Effector memory CD8-positive, alpha-beta T cell (primary cell): ENCODE data around the gene PTPN7.

Experiments
- ATAC-seq: fragments of 150-1000 bp; cut with Tn5 transposase; replicated peaks from 2 replicates; pipeline ENCODE4 v1.10.0; 2021; ENCODE audit warnings: mild to moderate bottlenecking, moderate library complexity
- DNase-seq, 3 experiments: peaks; one replicate each; pipeline ENCODE4 v3.0.0; 2021
- H3K27ac Mint-ChIP-seq, 2 donors: one replicate each; pipeline ENCODE4 v1.8.0; 2022; ENCODE audit warnings: mild to moderate bottlenecking in 2 of 2, mixed read lengths in 2 of 2, moderate library complexity in 2 of 2
- H3K27me3 Mint-ChIP-seq, 2 donors: one replicate each; pipeline ENCODE4 v1.8.0; 2022; ENCODE audit warnings: mixed read lengths in 2 of 2
- H3K36me3 Mint-ChIP-seq: one replicate; pipeline ENCODE4 v1.8.0; 2022; ENCODE audit warnings: mild to moderate bottlenecking, moderate library complexity, mixed read lengths; ENCODE audit not compliant: insufficient read depth
- H3K4me1 Mint-ChIP-seq, 2 donors: one replicate each; pipeline ENCODE4 v1.8.0; 2022; ENCODE audit warnings: low read depth in 2 of 2, mixed read lengths in 2 of 2
- H3K4me3 Mint-ChIP-seq, 2 donors: one replicate each; pipeline ENCODE4 v1.8.0; 2022; ENCODE audit warnings: mild to moderate bottlenecking in 2 of 2, mixed read lengths in 2 of 2, moderate library complexity in 2 of 2
- H3K9me3 Mint-ChIP-seq, 2 donors: one replicate each; pipeline ENCODE4 v1.8.0; 2022; ENCODE audit warnings: mixed read lengths in 2 of 2

Gene PTPN7

DNA sequence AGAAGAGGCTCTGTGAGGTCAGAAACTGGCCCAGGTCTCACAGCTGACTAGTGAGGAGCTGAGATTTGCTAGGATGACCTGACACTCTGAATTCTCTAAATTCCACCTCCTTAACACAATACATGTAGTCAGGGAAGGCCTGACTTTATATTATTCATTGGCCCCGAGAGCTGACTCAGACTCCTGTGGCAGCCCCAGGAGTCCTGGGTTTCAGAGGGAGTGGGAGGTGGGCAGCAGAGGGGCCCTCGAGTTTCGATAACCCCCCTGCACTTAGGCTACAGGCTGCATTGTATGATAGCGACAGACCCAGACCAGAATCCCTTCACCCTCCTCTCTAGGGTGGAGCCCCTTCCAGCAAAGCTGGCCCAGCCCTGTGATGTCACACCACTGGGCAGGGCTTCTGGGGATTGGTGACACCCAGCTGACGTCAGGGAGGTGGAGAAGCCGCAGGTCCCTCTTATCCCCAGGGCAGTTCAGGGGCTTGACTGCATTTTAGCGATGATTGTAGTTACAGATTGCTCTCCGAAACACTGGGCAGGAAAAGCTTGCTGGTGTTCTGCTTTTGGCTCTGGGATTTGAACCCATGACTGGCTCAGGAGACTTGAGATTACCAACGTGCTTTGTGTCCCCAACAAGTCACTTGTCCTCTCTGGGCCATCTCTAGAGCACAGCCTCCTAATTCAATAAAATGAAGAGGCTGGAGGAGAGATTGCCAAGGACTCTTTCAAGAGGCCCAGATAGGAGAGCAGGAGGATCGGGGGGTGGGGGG, 54.6 kb downstream of the PTPN7 start:
- Mint-ChIP-seq H3K4me1 (no peaks in the 10 kb centered on the region), H3K36me3 (no peaks in the 10 kb centered on the region), H3K4me3 (no peak overlapping the region), H3K27me3 (peaks cover 7 to 25% of the 10 kb centered on the region in 2 donors), H3K27ac (peak overlapping the region in 1 of 2 donors; percentile 16), H3K9me3 (no peaks in the 10 kb centered on the region)
- DNase-seq (no peak), ATAC-seq (no peak)

DNA sequence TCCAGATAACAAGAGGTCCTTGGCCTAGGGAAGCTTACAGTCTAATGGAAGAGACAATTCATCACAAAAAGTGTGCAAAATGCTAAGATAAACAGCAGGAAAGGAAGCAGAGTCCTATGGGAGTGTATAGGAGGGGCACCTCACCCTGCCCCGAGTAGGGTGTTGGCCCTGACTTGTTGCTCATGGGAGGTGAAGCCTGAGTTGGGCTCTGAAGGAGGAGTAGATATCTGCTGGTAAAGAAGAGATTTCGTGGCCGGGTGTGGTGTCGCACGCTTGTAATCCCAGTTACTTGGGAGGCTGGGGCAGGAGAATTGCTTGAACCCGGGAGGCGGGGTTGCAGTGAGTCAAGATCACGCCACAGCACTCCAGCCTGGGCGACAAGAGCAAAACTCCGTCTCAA, 56.3 kb downstream of the PTPN7 start:
- DNase-seq (no peak), ATAC-seq (no peak)
- no peaks in the 10 kb centered on the region for H3K36me3 Mint-ChIP-seq
- H3K27me3 Mint-ChIP-seq = peaks cover 7 to 21% of the 10 kb centered on the region in 2 donors
- H3K4me3 Mint-ChIP-seq = no peak overlapping the region
- no peaks in the 10 kb centered on the region for H3K9me3 Mint-ChIP-seq
- no peaks in the 10 kb centered on the region for H3K4me1 Mint-ChIP-seq
- H3K27ac Mint-ChIP-seq = no peak overlapping the region

DNA sequence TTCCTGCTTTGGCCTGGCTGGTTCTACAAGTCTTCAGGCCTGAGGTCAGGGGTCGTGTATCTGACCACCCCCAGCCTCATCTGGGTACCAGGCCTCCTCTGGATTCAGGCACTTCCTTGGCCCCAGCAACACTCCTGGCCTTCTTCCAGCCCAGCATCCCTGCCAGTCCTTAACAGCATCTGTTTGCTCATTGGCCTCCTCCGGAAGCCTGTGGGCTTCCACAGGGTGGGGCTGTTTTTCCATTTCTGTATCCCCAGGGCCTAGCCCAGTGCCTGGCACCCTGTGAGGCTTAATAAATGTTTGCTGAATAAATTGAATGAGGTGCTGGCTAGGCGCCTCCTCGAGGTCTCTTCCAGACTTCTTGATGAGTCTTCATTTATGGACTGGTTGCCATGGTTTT, 59.2 kb downstream of the PTPN7 start:
- ATAC-seq = no peak
- Mint-ChIP-seq H3K4me3 (no peak overlapping the region), H3K4me1 (no peaks in the 10 kb centered on the region), H3K27me3 (peaks cover 7 to 21% of the 10 kb centered on the region in 2 donors), H3K27ac (no peak overlapping the region), H3K36me3 (no peaks in the 10 kb centered on the region), H3K9me3 (no peaks in the 10 kb centered on the region)
- DNase-seq = no peak
